Measurements from ENCODE around the gene RHBDD1.

DNA sequence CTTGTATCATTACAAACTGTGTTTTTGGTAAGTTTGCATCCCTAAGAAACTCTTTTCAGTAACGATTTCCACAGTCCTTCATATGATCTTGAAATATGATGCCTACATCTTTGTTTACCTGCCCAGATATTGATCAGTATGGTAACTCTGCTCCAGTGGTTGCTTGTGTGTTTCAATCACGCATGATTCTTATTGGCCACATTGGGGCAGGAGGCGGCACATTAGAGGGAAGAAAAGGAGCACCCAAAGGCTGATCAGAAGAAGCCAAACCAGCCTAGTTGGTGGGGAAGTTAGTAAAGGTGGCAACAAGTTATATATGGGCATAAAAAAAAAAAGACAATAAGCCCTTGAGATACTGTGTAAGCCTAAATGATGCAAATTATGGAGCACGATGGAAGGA lies 158.9 kb downstream of the RHBDD1 start:
- TF ChIP-seq, protein P1, sequence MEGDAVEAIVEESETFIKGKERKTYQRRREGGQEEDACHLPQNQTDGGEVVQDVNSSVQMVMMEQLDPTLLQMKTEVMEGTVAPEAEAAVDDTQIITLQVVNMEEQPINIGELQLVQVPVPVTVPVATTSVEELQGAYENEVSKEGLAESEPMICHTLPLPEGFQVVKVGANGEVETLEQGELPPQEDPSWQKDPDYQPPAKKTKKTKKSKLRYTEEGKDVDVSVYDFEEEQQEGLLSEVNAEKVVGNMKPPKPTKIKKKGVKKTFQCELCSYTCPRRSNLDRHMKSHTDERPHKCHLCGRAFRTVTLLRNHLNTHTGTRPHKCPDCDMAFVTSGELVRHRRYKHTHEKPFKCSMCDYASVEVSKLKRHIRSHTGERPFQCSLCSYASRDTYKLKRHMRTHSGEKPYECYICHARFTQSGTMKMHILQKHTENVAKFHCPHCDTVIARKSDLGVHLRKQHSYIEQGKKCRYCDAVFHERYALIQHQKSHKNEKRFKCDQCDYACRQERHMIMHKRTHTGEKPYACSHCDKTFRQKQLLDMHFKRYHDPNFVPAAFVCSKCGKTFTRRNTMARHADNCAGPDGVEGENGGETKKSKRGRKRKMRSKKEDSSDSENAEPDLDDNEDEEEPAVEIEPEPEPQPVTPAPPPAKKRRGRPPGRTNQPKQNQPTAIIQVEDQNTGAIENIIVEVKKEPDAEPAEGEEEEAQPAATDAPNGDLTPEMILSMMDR (IDR thresholded peaks at IDR 0.05), result no peak
- no peak for TF ChIP-seq EZH2 (IDR thresholded peaks at IDR 0.05; ENCODE audit: borderline replicate concordance, insufficient read depth, low read depth, low read length, poor library complexity, severe bottlenecking)
